Measurements from ENCODE around the gene SMCO1. TPM values are rescaled to one million over a fixed set of nuclear protein-coding genes. Genes with fewer than 3 reads are reported as not detected.

SMCO1 gene
- total and polyA plus RNA-seq, 2 of the 4 experiments (the other 2 are of a cell fraction): not detected

DNA sequence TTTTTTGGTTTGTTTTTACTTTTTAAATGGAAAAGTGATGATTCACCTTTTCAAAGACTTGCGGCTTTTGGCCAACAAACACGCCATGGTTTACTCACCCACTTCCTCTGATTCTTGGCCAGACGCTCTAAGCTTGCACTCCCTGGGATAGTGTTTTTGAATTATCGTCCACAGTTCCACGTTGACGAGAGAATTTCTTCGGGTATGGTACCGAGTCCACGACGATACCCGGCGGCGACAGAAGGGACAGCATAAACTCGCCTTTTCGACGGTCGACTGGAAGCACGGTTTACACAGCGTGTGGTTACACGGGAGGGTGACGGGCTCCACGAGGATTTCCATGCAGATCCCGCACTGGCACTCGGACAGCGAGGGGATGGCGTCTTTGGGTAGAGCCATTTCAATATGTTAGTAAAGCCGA, 12.4 kb downstream of the SMCO1 start:
- Histone ChIP-seq H3K18ac (ENCODE audit: low read depth, low read length) (peak overlapping the region; percentile 77), H2BK5ac (ENCODE audit: low read depth, low read length, poor library complexity, severe bottlenecking) (peak overlapping the region; percentile 94), H3K4me1 (ENCODE audit: control insufficient read depth, insufficient read depth, low read length) (peaks cover 2% of the 10 kb centered on the region; the same call in 1 of the 2 replicates), H3K4me2 (ENCODE audit: low read depth, low read length) (peak overlapping the region; percentile 97), H4K5ac (ENCODE audit: low read depth, low read length) (peak overlapping the region; percentile 81), H2AK9ac (replicated peaks; ENCODE audit: low read depth, low read length, poor library complexity) (peak overlapping the region; percentile 87), H3K56ac (ENCODE audit: extremely low read depth, insufficient read depth, low read length) (peak overlapping the region; percentile 92), H3K9ac (ENCODE audit: low read depth, low read length) (peak overlapping the region; percentile 92), H3K27me3 (ENCODE audit: control insufficient read depth, insufficient read depth, low read length) (no peaks in the 10 kb centered on the region), H3K9me3 (ENCODE audit: control insufficient read depth, insufficient read depth, low read length) (no peaks in the 10 kb centered on the region), H3K4ac (ENCODE audit: low read depth, low read length) (peak overlapping the region; percentile 94), H3K27ac (ENCODE audit: insufficient read depth, low read length) (peak overlapping the region; percentile 94), H3K23ac (ENCODE audit: low read depth, low read length) (peak overlapping the region; percentile 96), H4K91ac (ENCODE audit: insufficient read depth, low read depth, low read length) (peak overlapping the region; percentile 59), H2BK15ac (ENCODE audit: low read depth, low read length) (peak overlapping the region; percentile 69; the same call in 2 of the 3 replicates), H3K14ac (replicated peaks; ENCODE audit: low read depth, low read length) (peak overlapping the region; percentile 96), H2AFZ (replicated peaks; ENCODE audit: low read length, poor library complexity) (peak overlapping the region; percentile 90), H3K4me3 (ENCODE audit: insufficient read depth, low read depth, low read length) (peak overlapping the region; percentile 87), H4K20me1 (ENCODE audit: insufficient read depth, low read length) (peaks cover 39% of the 10 kb centered on the region), H2BK20ac (ENCODE audit: low read depth, low read length) (no peak overlapping the region), H3K79me1 (ENCODE audit: low read depth in 1 of 2, low read length in 2 of 2) (peaks cover 5 to 40% of the 10 kb centered on the region in 2 experiments; a peak in 3 of 4 replicates), H4K8ac (ENCODE audit: low read depth in 2 of 2, low read length in 2 of 2) (peak overlapping the region; percentile 75 to 89; a peak in 3 of 4 replicates), H2AK5ac (ENCODE audit: low read depth, low read length) (peak overlapping the region; percentile 98), H3K9me1 (ENCODE audit: insufficient read depth, low read length) (peaks cover 5% of the 10 kb centered on the region; the same call in 1 of the 2 replicates), H2BK120ac (ENCODE audit: low read depth, low read length) (peak overlapping the region; percentile 84), H3K36me3 (ENCODE audit: control insufficient read depth, insufficient read depth, low read length) (0 out of 2 replicates have a peak, but pooled peaks cover 2% of the 10 kb centered on the region)
- DNase-seq: peak; percentile 92
- TF ChIP-seq CHD1 (IDR thresholded peaks at IDR 0.05; ENCODE audit: low read depth, low read length) (no peak; the same call in 1 of the 2 replicates), FOS (IDR thresholded peaks at IDR 0.05; ENCODE audit: low read depth, low read length) (peak; percentile 77; the same call in 1 of the 2 replicates), POLR2A (IDR thresholded peaks at IDR 0.05; ENCODE audit: low read depth, low read length) (peak; percentile 71), MAFK (IDR thresholded peaks at IDR 0.05; ENCODE audit: low read depth, low read length) (peak; percentile 50), BHLHE40 (IDR thresholded peaks at IDR 0.05; ENCODE audit: low read depth, low read length) (peak; percentile 30; the same call in 1 of the 2 replicates), MXI1 (IDR thresholded peaks at IDR 0.05; ENCODE audit: borderline replicate concordance, low read depth, low read length) (peak; percentile 81; the same call in 1 of the 2 replicates), RAD21 (IDR thresholded peaks at IDR 0.05; ENCODE audit: low read length) (no peak)
- BruUV-seq (replicated peaks): no TSS peak
- POLR2A ChIA-PET (ENCODE audit: unreplicated experiment): no interaction called here
- intact Hi-C loops (cut with micrococcal nuclease) (loop anchor here (2.0 to 5.0 kb wide), 2 partner anchors 70 to 250 kb away; partner anchors contain the start of gene UBXN7), in situ Hi-C loops (cut with MboI; ENCODE audit: low sequenced_read_pairs) (no loop called here), dilution Hi-C loops (cut with HindIII; ENCODE audit: low sequenced_read_pairs, unreplicated experiment) (no loop called here)
- WGBS, 2 experiments (ENCODE audit: extremely low coverage in 2 of 2, insufficient read length in 1 of 2): 0% methylated on average over 1 of the region's 27 CpGs; no CpG with 5 or more reads in 1 of the 2 experiments
- ATAC-seq (ENCODE audit: low read depth): peak; percentile 24
- CTCF ChIA-PET: no interaction called here
